Panc1 (cell line): ENCODE data around the gene TMEM187. TPM values are rescaled to one million over a fixed set of nuclear protein-coding genes. Genes with fewer than 3 reads are reported as not detected.

Source experiments
- ATAC-seq: fragments of 200-7000 bp; cut with Tn5 transposase; 2 replicates; pipeline ENCODE4 v1.9.1; 2020; ENCODE audit warnings: mild to moderate bottlenecking, moderate library complexity
- BruUV-seq: library from RNA; stranded (reverse); fragments of 400-500 nt; replicated peaks from 2 replicates; lab custom pipeline; 2021; lab: Mats Ljungman, UMichigan
- CTCF ChIA-PET: fragments of 300-600 bp; sonication (Branson Sonifier 250); formaldehyde crosslinking; loops from one replicate; lab custom pipeline; 2022; ENCODE audit warnings: antibody characterized with exemption; lab: Charles Lee
- POLR2A ChIA-PET: fragments of 300-600 bp; sonication (Branson Sonifier 250); formaldehyde crosslinking; loops from one replicate; lab custom pipeline; 2022; ENCODE audit warnings: antibody characterized with exemption; lab: Charles Lee
- DNase-seq: peaks from one replicate; pipeline ENCODE4 v3.0.0-alpha.2; 2010; ENCODE audit warnings: low read depth, low spot score
- H3K27ac ChIP-seq: 2 replicates; pipeline ENCODE4 v1.5.1; 2011; ENCODE audit warnings: mild to moderate bottlenecking, low read length, inconsistent platforms
- H3K27me3 ChIP-seq: fragments of 200-500 bp; sonication (Bioruptor generic); 2 replicates; pipeline ENCODE4 v1.6.0; 2014; ENCODE audit warnings: low read length, inconsistent platforms; ENCODE audit not compliant: control insufficient read depth, insufficient read depth
- H3K36me3 ChIP-seq: fragments of 200-500 bp; sonication (Bioruptor generic); 2 replicates; pipeline ENCODE4 v1.5.1; 2014; ENCODE audit warnings: inconsistent platforms, mild to moderate bottlenecking, low read length, moderate library complexity; ENCODE audit not compliant: control insufficient read depth, insufficient read depth
- H3K4me1 ChIP-seq: 2 replicates; pipeline ENCODE4 v1.5.1; 2011; ENCODE audit warnings: inconsistent platforms, mild to moderate bottlenecking, low read length, moderate library complexity; ENCODE audit not compliant: control insufficient read depth, insufficient read depth
- H3K4me3 ChIP-seq, 2 experiments: 2 replicates each; pipeline ENCODE4 v1.5.1; 2011 to 2012; ENCODE audit warnings: low read depth in 2 of 2, low read length in 2 of 2, mild to moderate bottlenecking in 2 of 2, inconsistent platforms in 1 of 2, moderate library complexity in 1 of 2
- H3K9me3 ChIP-seq: fragments of 200-500 bp; sonication (Bioruptor generic); 2 replicates; pipeline ENCODE4 v1.5.1; 2014; ENCODE audit warnings: low read depth, mild to moderate bottlenecking, inconsistent platforms, low read length, moderate library complexity; ENCODE audit not compliant: control insufficient read depth, insufficient read depth
- POLR2AphosphoS5 ChIP-seq: IDR thresholded peaks from 2 replicates; pipeline ENCODE4 v1.6.1; 2012; ENCODE audit warnings: mild to moderate bottlenecking, low read depth, low read length, moderate library complexity
- SIN3A ChIP-seq: IDR thresholded peaks from 2 replicates; pipeline ENCODE4 v1.6.1; 2012; ENCODE audit warnings: low read depth, mild to moderate bottlenecking, low read length, moderate library complexity, borderline replicate concordance; ENCODE audit not compliant: insufficient read depth
- TCF7L2 ChIP-seq: IDR thresholded peaks from 2 replicates; pipeline ENCODE4 v1.6.1; 2011; ENCODE audit warnings: mild to moderate bottlenecking, low read depth, low read length, inconsistent platforms
- in situ Hi-C: cut with HindIII; loops from 2 replicates; pipeline ENCODE4 v1.10.0; 2016; ENCODE audit warnings: low sequenced_read_pairs, low pct_unique_long_range_greater_than_20kb
- intact Hi-C: fragments of 100-400 bp; cut with micrococcal nuclease; formaldehyde crosslinking; loops from one replicate; pipeline ENCODE4 v1.10.0; 2022; ENCODE audit not compliant: unreplicated experiment
- total RNA-seq: library from RNA; stranded (reverse); gene quantifications from one replicate; pipeline ENCODE4 v1.2.1, GENCODE V29; 2021; ENCODE audit not compliant: unreplicated experiment
- TF ChIP-seq, protein P1 (sequence below): fragments of 450-650 bp; IDR thresholded peaks from 2 replicates; pipeline ENCODE4 v1.5.1; 2017; ENCODE audit warnings: mild to moderate bottlenecking
- TF ChIP-seq, protein P2 (sequence below), 2 experiments: IDR thresholded peaks; 2 replicates each; pipeline ENCODE4 v1.6.1; 2011 to 2012; ENCODE audit warnings: low read depth in 2 of 2, control low read depth in 1 of 2, low read length in 1 of 2, mild to moderate bottlenecking in 1 of 2, moderate library complexity in 1 of 2; ENCODE audit not compliant: insufficient read depth in 1 of 2

Gene TMEM187
- total RNA-seq, 1 experiment from 2014 or later, result 15.7 TPM

DNA sequence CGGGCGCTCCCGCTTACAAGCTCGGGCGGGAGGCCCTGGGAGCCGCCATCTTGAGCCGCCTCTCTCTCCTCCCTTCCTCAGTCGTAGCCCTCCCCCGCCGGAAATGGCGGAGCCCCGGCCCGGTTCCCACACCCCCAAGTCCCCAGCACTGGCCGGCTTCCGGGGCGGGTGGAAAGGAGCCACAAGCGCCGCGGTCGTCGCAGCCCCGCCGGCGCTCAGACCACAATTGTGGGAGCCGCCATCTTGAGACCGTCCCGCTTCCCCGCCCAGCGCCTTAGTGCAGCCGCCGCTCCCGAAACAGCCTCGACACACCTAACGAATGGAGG lies 1.5 kb upstream of the TMEM187 start:
- CTCF ChIA-PET, result interaction anchor here (0.7 kb wide), 1 partner anchor 481 kb away, joined by 3 read pairs; no protein-coding TSS in a partner anchor
- H3K4me3 ChIP-seq, result peak overlapping the region; percentile 95 to 98
- POLR2A ChIA-PET, result interaction anchor here (0.9 kb wide), 1 partner anchor 127 kb away, joined by 3 read pairs; the partner anchor contains the start of gene MECP2
- in situ Hi-C loops (no loop called here), intact Hi-C loops (no loop called here)
- no TSS peak for BruUV-seq
- DNase-seq, result no peak
- H3K36me3 ChIP-seq, result no peaks in the 10 kb centered on the region; the same call in 1 of the 2 replicates
- no peaks in the 10 kb centered on the region for H3K27me3 ChIP-seq
- peak; percentile 74 for ATAC-seq
- peak overlapping the region; percentile 99 for H3K27ac ChIP-seq
- peak; percentile 47; the same call in 1 of the 2 replicates for TF ChIP-seq TCF7L2
- TF ChIP-seq, protein P1, sequence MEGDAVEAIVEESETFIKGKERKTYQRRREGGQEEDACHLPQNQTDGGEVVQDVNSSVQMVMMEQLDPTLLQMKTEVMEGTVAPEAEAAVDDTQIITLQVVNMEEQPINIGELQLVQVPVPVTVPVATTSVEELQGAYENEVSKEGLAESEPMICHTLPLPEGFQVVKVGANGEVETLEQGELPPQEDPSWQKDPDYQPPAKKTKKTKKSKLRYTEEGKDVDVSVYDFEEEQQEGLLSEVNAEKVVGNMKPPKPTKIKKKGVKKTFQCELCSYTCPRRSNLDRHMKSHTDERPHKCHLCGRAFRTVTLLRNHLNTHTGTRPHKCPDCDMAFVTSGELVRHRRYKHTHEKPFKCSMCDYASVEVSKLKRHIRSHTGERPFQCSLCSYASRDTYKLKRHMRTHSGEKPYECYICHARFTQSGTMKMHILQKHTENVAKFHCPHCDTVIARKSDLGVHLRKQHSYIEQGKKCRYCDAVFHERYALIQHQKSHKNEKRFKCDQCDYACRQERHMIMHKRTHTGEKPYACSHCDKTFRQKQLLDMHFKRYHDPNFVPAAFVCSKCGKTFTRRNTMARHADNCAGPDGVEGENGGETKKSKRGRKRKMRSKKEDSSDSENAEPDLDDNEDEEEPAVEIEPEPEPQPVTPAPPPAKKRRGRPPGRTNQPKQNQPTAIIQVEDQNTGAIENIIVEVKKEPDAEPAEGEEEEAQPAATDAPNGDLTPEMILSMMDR, result no peak
- TF ChIP-seq POLR2AphosphoS5, result peak; percentile 49; the same call in 1 of the 2 replicates
- H3K4me1 ChIP-seq, result peaks cover 39% of the 10 kb centered on the region
- no peaks in the 10 kb centered on the region for H3K9me3 ChIP-seq

DNA sequence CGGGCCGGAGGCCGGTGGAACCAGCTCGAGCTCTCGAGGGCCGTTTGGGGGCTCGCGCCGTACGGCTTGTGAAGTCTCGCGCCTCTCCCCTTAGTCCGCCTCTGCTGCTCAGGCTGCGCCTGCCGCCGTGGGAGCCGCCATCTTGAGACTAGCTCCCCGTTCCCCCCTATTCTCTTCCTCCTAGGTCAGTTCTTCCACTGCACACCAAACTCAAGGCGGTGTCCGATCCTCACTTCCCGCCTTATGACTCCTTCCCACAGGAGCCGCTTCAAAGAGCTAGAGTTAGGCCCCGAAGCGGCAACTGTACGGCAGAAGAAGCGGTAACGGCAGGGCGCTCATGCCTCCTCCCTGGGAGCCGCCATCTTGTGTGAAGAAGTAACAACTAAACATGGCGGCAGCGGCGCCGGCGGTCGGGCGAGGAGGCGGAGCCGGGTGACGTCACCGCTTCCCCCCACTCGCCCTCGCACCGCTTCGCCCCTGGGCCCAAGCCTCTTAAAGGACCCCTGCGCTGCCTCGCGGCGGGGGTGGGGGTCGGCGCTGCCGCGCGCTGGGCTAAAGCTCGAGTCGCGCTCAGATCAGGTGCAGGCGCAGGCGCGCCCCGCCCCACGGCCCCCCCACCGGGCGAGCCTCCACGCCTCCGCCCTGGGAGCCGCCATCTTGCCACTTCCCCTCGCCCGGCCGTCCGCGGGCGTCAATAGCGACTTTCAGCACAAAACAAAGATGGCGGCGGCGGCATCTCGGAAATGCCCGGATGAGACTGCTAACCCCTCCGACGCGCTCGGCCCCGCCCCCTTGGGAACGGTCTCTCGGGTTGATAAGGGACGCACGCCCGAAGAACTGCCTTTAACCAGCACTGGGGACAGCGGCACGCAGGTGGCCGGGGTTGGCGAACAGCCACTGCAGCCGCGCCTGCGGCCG lies 845 bp upstream of the TMEM187 start, which contains the start of gene HCFC1:
Gene HCFC1 (minus strand): TSS at position 369 of the 918 bp plus-strand sequence. CDS start 978 bp downstream, outside the sequence.
- Histone ChIP-seq H3K4me1 (peaks cover 35% of the 10 kb centered on the region), H3K27ac (peak within 1 kb of the TSS; percentile 100), H3K9me3 (no peaks in the 10 kb centered on the region), H3K27me3 (no peaks in the 10 kb centered on the region), H3K4me3 (peak within 1 kb of the TSS; percentile 95 to 98), H3K36me3 (no peaks in the 10 kb centered on the region; the same call in 1 of the 2 replicates)
- in situ Hi-C loops (no loop called here), intact Hi-C loops (no loop called here)
- DNase-seq, result peak; percentile 71
- ChIA-PET CTCF (interaction anchor here (0.7 kb wide), 1 partner anchor 481 kb away, joined by 3 read pairs; no protein-coding TSS in a partner anchor), POLR2A (interaction anchor here (0.9 kb wide), 1 partner anchor 126 kb away, joined by 3 read pairs; the partner anchor contains the start of gene MECP2)
- ATAC-seq, result peak; percentile 65
- TF ChIP-seq TCF7L2 (peak; percentile 33), POLR2AphosphoS5 (no peak; the same call in none of the 2 replicates), SIN3A (no peak; the same call in 1 of the 2 replicates)
- TF ChIP-seq, protein P2, sequence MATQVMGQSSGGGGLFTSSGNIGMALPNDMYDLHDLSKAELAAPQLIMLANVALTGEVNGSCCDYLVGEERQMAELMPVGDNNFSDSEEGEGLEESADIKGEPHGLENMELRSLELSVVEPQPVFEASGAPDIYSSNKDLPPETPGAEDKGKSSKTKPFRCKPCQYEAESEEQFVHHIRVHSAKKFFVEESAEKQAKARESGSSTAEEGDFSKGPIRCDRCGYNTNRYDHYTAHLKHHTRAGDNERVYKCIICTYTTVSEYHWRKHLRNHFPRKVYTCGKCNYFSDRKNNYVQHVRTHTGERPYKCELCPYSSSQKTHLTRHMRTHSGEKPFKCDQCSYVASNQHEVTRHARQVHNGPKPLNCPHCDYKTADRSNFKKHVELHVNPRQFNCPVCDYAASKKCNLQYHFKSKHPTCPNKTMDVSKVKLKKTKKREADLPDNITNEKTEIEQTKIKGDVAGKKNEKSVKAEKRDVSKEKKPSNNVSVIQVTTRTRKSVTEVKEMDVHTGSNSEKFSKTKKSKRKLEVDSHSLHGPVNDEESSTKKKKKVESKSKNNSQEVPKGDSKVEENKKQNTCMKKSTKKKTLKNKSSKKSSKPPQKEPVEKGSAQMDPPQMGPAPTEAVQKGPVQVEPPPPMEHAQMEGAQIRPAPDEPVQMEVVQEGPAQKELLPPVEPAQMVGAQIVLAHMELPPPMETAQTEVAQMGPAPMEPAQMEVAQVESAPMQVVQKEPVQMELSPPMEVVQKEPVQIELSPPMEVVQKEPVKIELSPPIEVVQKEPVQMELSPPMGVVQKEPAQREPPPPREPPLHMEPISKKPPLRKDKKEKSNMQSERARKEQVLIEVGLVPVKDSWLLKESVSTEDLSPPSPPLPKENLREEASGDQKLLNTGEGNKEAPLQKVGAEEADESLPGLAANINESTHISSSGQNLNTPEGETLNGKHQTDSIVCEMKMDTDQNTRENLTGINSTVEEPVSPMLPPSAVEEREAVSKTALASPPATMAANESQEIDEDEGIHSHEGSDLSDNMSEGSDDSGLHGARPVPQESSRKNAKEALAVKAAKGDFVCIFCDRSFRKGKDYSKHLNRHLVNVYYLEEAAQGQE (IDR thresholded peaks at IDR 0.05; ENCODE audit: insufficient read depth in 1 of 2, low read depth in 2 of 2, low read length in 1 of 2), result peak in 1 of 2 experiments; percentile 64; a peak in 1 of 4 replicates
- BruUV-seq, result no TSS peak
